Measurements from ENCODE around the gene GOLGA6L2.
"Not testable (repeated sequence)": the region's sequence is repeated elsewhere in the genome, so short reads cannot be mapped to it uniquely, and the experiment has no call there.

GOLGA6L2 gene

GRCh38 chr15:23439513-23439912 is 7.5 kb downstream of the GOLGA6L2 start:
- Histone ChIP-seq H3K9ac (ENCODE audit: insufficient read length, low read depth) (no peak overlapping the region), H3K36me3 (ENCODE audit: insufficient read depth, insufficient read length, low read length) (no peaks in the 10 kb centered on the region), H3K9me3 (ENCODE audit: insufficient read depth, low read length) (no peaks in the 10 kb centered on the region), H3K4me1 (ENCODE audit: insufficient read depth, insufficient read length) (no peaks in the 10 kb centered on the region), H3K27me3 (ENCODE audit: insufficient read depth, insufficient read length) (peaks cover 23% of the 10 kb centered on the region), H3K4me3 (ENCODE audit: insufficient read length, low read depth) (no peak overlapping the region)
- TF ChIP-seq SUZ12 (IDR thresholded peaks at IDR 0.05; ENCODE audit: extremely low read depth, insufficient read depth, insufficient read length), result no peak
- no peak for TF ChIP-seq YY1 (IDR thresholded peaks at IDR 0.05; ENCODE audit: insufficient read depth, insufficient read length)
- TF ChIP-seq ZNF274 (IDR thresholded peaks at IDR 0.05; ENCODE audit: low read depth, low read length), result no peak
- DNase-seq (ENCODE audit: low read depth, low spot score), result no peak

- DNase-seq (ENCODE audit: low read depth, low spot score), result no peak
- Histone ChIP-seq H3K9me3 (ENCODE audit: insufficient read depth, low read length) (no peaks in the 10 kb centered on the region), H3K36me3 (ENCODE audit: insufficient read depth, insufficient read length, low read length) (no peaks in the 10 kb centered on the region), H3K9ac (ENCODE audit: insufficient read length, low read depth) (no peak overlapping the region), H3K27me3 (ENCODE audit: insufficient read depth, insufficient read length) (peaks cover 23% of the 10 kb centered on the region), H3K4me3 (ENCODE audit: insufficient read length, low read depth) (no peak overlapping the region), H3K4me1 (ENCODE audit: insufficient read depth, insufficient read length) (no peaks in the 10 kb centered on the region)
- TF ChIP-seq YY1 (IDR thresholded peaks at IDR 0.05; ENCODE audit: insufficient read depth, insufficient read length) (no peak), SUZ12 (IDR thresholded peaks at IDR 0.05; ENCODE audit: extremely low read depth, insufficient read depth, insufficient read length) (no peak), ZNF274 (IDR thresholded peaks at IDR 0.05; ENCODE audit: low read depth, low read length) (no peak)
Observed at GRCh38 chr15:23438816-23439466, 8.1 kb downstream of the GOLGA6L2 start.

GRCh38 chr15:23437673-23438072 is 9.4 kb downstream of the GOLGA6L2 start:
- Histone ChIP-seq H3K36me3 (ENCODE audit: insufficient read depth, insufficient read length, low read length) (no peaks in the 10 kb centered on the region), H3K27me3 (ENCODE audit: insufficient read depth, insufficient read length) (peaks cover 23% of the 10 kb centered on the region), H3K4me3 (ENCODE audit: insufficient read length, low read depth) (no peak overlapping the region), H3K9me3 (ENCODE audit: insufficient read depth, low read length) (no peaks in the 10 kb centered on the region), H3K9ac (ENCODE audit: insufficient read length, low read depth) (no peak overlapping the region), H3K4me1 (ENCODE audit: insufficient read depth, insufficient read length) (no peaks in the 10 kb centered on the region)
- no peak for DNase-seq (ENCODE audit: low read depth, low spot score)
- TF ChIP-seq YY1 (IDR thresholded peaks at IDR 0.05; ENCODE audit: insufficient read depth, insufficient read length) (no peak), ZNF274 (IDR thresholded peaks at IDR 0.05; ENCODE audit: low read depth, low read length) (no peak), SUZ12 (IDR thresholded peaks at IDR 0.05; ENCODE audit: extremely low read depth, insufficient read depth, insufficient read length) (no peak)

- Histone ChIP-seq H3K9ac (ENCODE audit: insufficient read length, low read depth) (no peak overlapping the region), H3K4me3 (ENCODE audit: insufficient read length, low read depth) (no peak overlapping the region), H3K9me3 (ENCODE audit: insufficient read depth, low read length) (no peaks in the 10 kb centered on the region), H3K4me1 (ENCODE audit: insufficient read depth, insufficient read length) (no peaks in the 10 kb centered on the region), H3K27me3 (ENCODE audit: insufficient read depth, insufficient read length) (peaks cover 23% of the 10 kb centered on the region), H3K36me3 (ENCODE audit: insufficient read depth, insufficient read length, low read length) (no peaks in the 10 kb centered on the region)
- TF ChIP-seq YY1 (IDR thresholded peaks at IDR 0.05; ENCODE audit: insufficient read depth, insufficient read length) (no peak), SUZ12 (IDR thresholded peaks at IDR 0.05; ENCODE audit: extremely low read depth, insufficient read depth, insufficient read length) (no peak), ZNF274 (IDR thresholded peaks at IDR 0.05; ENCODE audit: low read depth, low read length) (no peak)
- no peak for DNase-seq (ENCODE audit: low read depth, low spot score)
Observed at GRCh38 chr15:23437146-23437545, 9.9 kb downstream of the GOLGA6L2 start.

GRCh38 chr15:23436421-23436820 is 10.6 kb downstream of the GOLGA6L2 start:
- TF ChIP-seq SUZ12 (IDR thresholded peaks at IDR 0.05; ENCODE audit: extremely low read depth, insufficient read depth, insufficient read length), result no peak
- no peak for TF ChIP-seq ZNF274 (IDR thresholded peaks at IDR 0.05; ENCODE audit: low read depth, low read length)
- no peak for TF ChIP-seq YY1 (IDR thresholded peaks at IDR 0.05; ENCODE audit: insufficient read depth, insufficient read length)
- no peak overlapping the region for H3K9ac ChIP-seq (ENCODE audit: insufficient read length, low read depth)
- H3K9me3 ChIP-seq (ENCODE audit: insufficient read depth, low read length), result no peaks in the 10 kb centered on the region
- no peaks in the 10 kb centered on the region for H3K36me3 ChIP-seq (ENCODE audit: insufficient read depth, insufficient read length, low read length)
- no peak overlapping the region for H3K4me3 ChIP-seq (ENCODE audit: insufficient read length, low read depth)
- no peaks in the 10 kb centered on the region for H3K4me1 ChIP-seq (ENCODE audit: insufficient read depth, insufficient read length)
- H3K27me3 ChIP-seq (ENCODE audit: insufficient read depth, insufficient read length), result peaks cover 18% of the 10 kb centered on the region
- DNase-seq (ENCODE audit: low read depth, low spot score), result no peak

- DNase-seq (ENCODE audit: low read depth, low spot score); H3K4me3 ChIP-seq (ENCODE audit: insufficient read length, low read depth); H3K27me3 ChIP-seq (ENCODE audit: insufficient read depth, insufficient read length); H3K9me3 ChIP-seq (ENCODE audit: insufficient read depth, low read length); H3K9ac ChIP-seq (ENCODE audit: insufficient read length, low read depth); H3K36me3 ChIP-seq (ENCODE audit: insufficient read depth, insufficient read length, low read length); H3K4me1 ChIP-seq (ENCODE audit: insufficient read depth, insufficient read length): not testable (repeated sequence)
Observed at GRCh38 chr15:23434699-23435098, 12.3 kb downstream of the GOLGA6L2 start.

- H3K9me3 ChIP-seq (ENCODE audit: insufficient read depth, low read length); H3K4me1 ChIP-seq (ENCODE audit: insufficient read depth, insufficient read length); H3K4me3 ChIP-seq (ENCODE audit: insufficient read length, low read depth); H3K36me3 ChIP-seq (ENCODE audit: insufficient read depth, insufficient read length, low read length); H3K9ac ChIP-seq (ENCODE audit: insufficient read length, low read depth); DNase-seq (ENCODE audit: low read depth, low spot score); H3K27me3 ChIP-seq (ENCODE audit: insufficient read depth, insufficient read length): not testable (repeated sequence)
Observed at GRCh38 chr15:23425327-23425726, 21.7 kb downstream of the GOLGA6L2 start.

Data from NT2/D1 (cell line).